ENCODE results near the gene BLTP3B.
"Not testable (repeated sequence)": the region's sequence is repeated elsewhere in the genome, so short reads cannot be mapped to it uniquely, and the experiment has no call there.

Gene BLTP3B
- 45.7 to 210 (median 111) reads per million in 9 experiments for total RNA-seq

GRCh38 chr12:100142851-100143559, at the start of gene BLTP3B:
Gene BLTP3B (minus strand): TSS chr12:100142874. CDS start chr12:100142635, 239 bp downstream.
- H3K4me3 Mint-ChIP-seq, result peak within 1 kb of the TSS; percentile 75 to 81
- no peaks in the 10 kb centered on the region for H3K9me3 Mint-ChIP-seq
- H3K27ac Mint-ChIP-seq, result peak within 1 kb of the TSS; percentile 89 to 97
- ATAC-seq (replicated peaks) (peak; percentile 93), DNase-seq (peak; percentile 83 to 86 (median 84))
- no peaks in the 10 kb centered on the region for H3K27me3 Mint-ChIP-seq
- H3K4me1 Mint-ChIP-seq (ENCODE audit: low read depth in 2 of 2), result peaks cover 24 to 37% of the 10 kb centered on the region in 2 donors
- peaks cover 9% of the 10 kb centered on the region for H3K36me3 Mint-ChIP-seq (ENCODE audit: insufficient read depth)

GRCh38 chr12:100189636-100190394, 47.1 kb upstream of the BLTP3B start:
- no peak for ATAC-seq (replicated peaks)
- no peak overlapping the region for H3K27ac Mint-ChIP-seq
- H3K4me3 Mint-ChIP-seq, result no peak overlapping the region
- H3K36me3 Mint-ChIP-seq (ENCODE audit: insufficient read depth), result no peaks in the 10 kb centered on the region
- no peaks in the 10 kb centered on the region for H3K27me3 Mint-ChIP-seq
- H3K9me3 Mint-ChIP-seq, result peaks cover 0 to 2% of the 10 kb centered on the region in 2 donors
- DNase-seq, result no peak
- H3K4me1 Mint-ChIP-seq (ENCODE audit: low read depth in 2 of 2), result peaks cover 1 to 4% of the 10 kb centered on the region in 2 donors

- not testable (repeated sequence) for H3K27me3 Mint-ChIP-seq; ATAC-seq (replicated peaks); DNase-seq; H3K27ac Mint-ChIP-seq; H3K4me3 Mint-ChIP-seq; H3K4me1 Mint-ChIP-seq (ENCODE audit: low read depth in 2 of 2); H3K36me3 Mint-ChIP-seq (ENCODE audit: insufficient read depth); H3K9me3 Mint-ChIP-seq
Observed at GRCh38 chr12:100188888-100189635, 46.4 kb upstream of the BLTP3B start.

- DNase-seq, result no peak
- ATAC-seq (replicated peaks), result no peak
- Mint-ChIP-seq H3K27me3 (no peaks in the 10 kb centered on the region), H3K27ac (no peak overlapping the region), H3K36me3 (ENCODE audit: insufficient read depth) (no peaks in the 10 kb centered on the region), H3K9me3 (no peaks in the 10 kb centered on the region), H3K4me1 (ENCODE audit: low read depth in 2 of 2) (peaks cover 0 to 1% of the 10 kb centered on the region in 2 donors), H3K4me3 (no peak overlapping the region)
Observed at GRCh38 chr12:100187857-100188519, 45.3 kb upstream of the BLTP3B start.

- Mint-ChIP-seq H3K9me3 (no peaks in the 10 kb centered on the region), H3K4me1 (ENCODE audit: low read depth in 2 of 2) (peaks cover 0 to 1% of the 10 kb centered on the region in 2 donors), H3K27me3 (no peaks in the 10 kb centered on the region), H3K27ac (no peak overlapping the region), H3K4me3 (no peak overlapping the region), H3K36me3 (ENCODE audit: insufficient read depth) (no peaks in the 10 kb centered on the region)
- DNase-seq, result no peak
- ATAC-seq (replicated peaks), result no peak
Observed at GRCh38 chr12:100187068-100187467, 44.4 kb upstream of the BLTP3B start.

GRCh38 chr12:100186071-100186470, 43.4 kb upstream of the BLTP3B start:
- Mint-ChIP-seq H3K9me3 (no peaks in the 10 kb centered on the region), H3K36me3 (ENCODE audit: insufficient read depth) (no peaks in the 10 kb centered on the region), H3K4me1 (ENCODE audit: low read depth in 2 of 2) (peaks cover 0 to 1% of the 10 kb centered on the region in 2 donors), H3K27me3 (no peaks in the 10 kb centered on the region), H3K4me3 (no peak overlapping the region), H3K27ac (no peak overlapping the region)
- DNase-seq (no peak), ATAC-seq (replicated peaks) (no peak)

GRCh38 chr12:100185361-100185894, 42.8 kb upstream of the BLTP3B start:
- no peaks in the 10 kb centered on the region for H3K27me3 Mint-ChIP-seq
- no peak overlapping the region for H3K4me3 Mint-ChIP-seq
- H3K27ac Mint-ChIP-seq, result no peak overlapping the region
- ATAC-seq (replicated peaks), result no peak
- H3K4me1 Mint-ChIP-seq (ENCODE audit: low read depth in 2 of 2), result peaks cover 0 to 1% of the 10 kb centered on the region in 2 donors
- no peak for DNase-seq
- no peaks in the 10 kb centered on the region for H3K36me3 Mint-ChIP-seq (ENCODE audit: insufficient read depth)
- no peaks in the 10 kb centered on the region for H3K9me3 Mint-ChIP-seq

- Mint-ChIP-seq H3K9me3 (no peaks in the 10 kb centered on the region), H3K4me3 (no peak overlapping the region), H3K4me1 (ENCODE audit: low read depth in 2 of 2) (peaks cover 0 to 1% of the 10 kb centered on the region in 2 donors), H3K27me3 (no peaks in the 10 kb centered on the region), H3K36me3 (ENCODE audit: insufficient read depth) (no peaks in the 10 kb centered on the region), H3K27ac (no peak overlapping the region)
- no peak for DNase-seq
- ATAC-seq (replicated peaks), result no peak
Observed at GRCh38 chr12:100184549-100185145, 42.0 kb upstream of the BLTP3B start.

- Mint-ChIP-seq H3K4me1 (ENCODE audit: low read depth in 2 of 2) (no peaks in the 10 kb centered on the region), H3K27me3 (no peaks in the 10 kb centered on the region), H3K4me3 (no peak overlapping the region), H3K36me3 (ENCODE audit: insufficient read depth) (no peaks in the 10 kb centered on the region), H3K9me3 (no peaks in the 10 kb centered on the region), H3K27ac (no peak overlapping the region)
- ATAC-seq (replicated peaks), result no peak
- no peak for DNase-seq
Observed at GRCh38 chr12:100179252-100179651, 36.6 kb upstream of the BLTP3B start.

GRCh38 chr12:100176493-100176892, 33.8 kb upstream of the BLTP3B start:
- not testable (repeated sequence) for H3K27me3 Mint-ChIP-seq; DNase-seq; H3K36me3 Mint-ChIP-seq (ENCODE audit: insufficient read depth); H3K9me3 Mint-ChIP-seq; H3K4me1 Mint-ChIP-seq (ENCODE audit: low read depth in 2 of 2); H3K27ac Mint-ChIP-seq; H3K4me3 Mint-ChIP-seq; ATAC-seq (replicated peaks)

- H3K4me3 Mint-ChIP-seq, result no peak overlapping the region
- no peaks in the 10 kb centered on the region for H3K4me1 Mint-ChIP-seq (ENCODE audit: low read depth in 2 of 2)
- no peak for ATAC-seq (replicated peaks)
- DNase-seq, result no peak
- no peak overlapping the region for H3K27ac Mint-ChIP-seq
- H3K9me3 Mint-ChIP-seq, result no peaks in the 10 kb centered on the region
- H3K27me3 Mint-ChIP-seq, result no peaks in the 10 kb centered on the region
- H3K36me3 Mint-ChIP-seq (ENCODE audit: insufficient read depth), result peaks cover 3% of the 10 kb centered on the region
Observed at GRCh38 chr12:100174495-100174894, 31.8 kb upstream of the BLTP3B start.

GRCh38 chr12:100173111-100173510, 30.4 kb upstream of the BLTP3B start:
- DNase-seq (no peak), ATAC-seq (replicated peaks) (no peak)
- H3K4me3 Mint-ChIP-seq, result no peak overlapping the region
- H3K27me3 Mint-ChIP-seq, result no peaks in the 10 kb centered on the region
- no peaks in the 10 kb centered on the region for H3K9me3 Mint-ChIP-seq
- no peak overlapping the region for H3K27ac Mint-ChIP-seq
- H3K36me3 Mint-ChIP-seq (ENCODE audit: insufficient read depth), result peaks cover 3% of the 10 kb centered on the region
- H3K4me1 Mint-ChIP-seq (ENCODE audit: low read depth in 2 of 2), result no peaks in the 10 kb centered on the region
